ENCODE data around the gene THSD4.
A peak's percentile ranks its signal among the peaks of the same experiment; 100 is the strongest.

- TF ChIP-seq CTCF (conservative IDR thresholded peaks at IDR 0.05; ENCODE audit: low read depth, low read length) (no peak), RAD21 (IDR thresholded peaks at IDR 0.05; ENCODE audit: low read length) (no peak), CHD1 (IDR thresholded peaks at IDR 0.05; ENCODE audit: low read depth, low read length) (no peak), POLR2A (IDR thresholded peaks at IDR 0.05; ENCODE audit: low read depth, low read length) (no peak), MXI1 (IDR thresholded peaks at IDR 0.05; ENCODE audit: borderline replicate concordance, low read depth, low read length) (no peak), RFX5 (IDR thresholded peaks at IDR 0.05; ENCODE audit: low read depth, low read length) (no peak), NFE2L2 (IDR thresholded peaks at IDR 0.05; ENCODE audit: low read depth, low read length) (no peak), RCOR1 (IDR thresholded peaks at IDR 0.05; ENCODE audit: insufficient replicate concordance, low read length) (no peak), CEBPB (IDR thresholded peaks at IDR 0.05; ENCODE audit: low read depth, low read length) (peak; percentile 75)
- TF ChIP-seq, protein P1, sequence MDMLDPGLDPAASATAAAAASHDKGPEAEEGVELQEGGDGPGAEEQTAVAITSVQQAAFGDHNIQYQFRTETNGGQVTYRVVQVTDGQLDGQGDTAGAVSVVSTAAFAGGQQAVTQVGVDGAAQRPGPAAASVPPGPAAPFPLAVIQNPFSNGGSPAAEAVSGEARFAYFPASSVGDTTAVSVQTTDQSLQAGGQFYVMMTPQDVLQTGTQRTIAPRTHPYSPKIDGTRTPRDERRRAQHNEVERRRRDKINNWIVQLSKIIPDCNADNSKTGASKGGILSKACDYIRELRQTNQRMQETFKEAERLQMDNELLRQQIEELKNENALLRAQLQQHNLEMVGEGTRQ (IDR thresholded peaks at IDR 0.05; ENCODE audit: low read depth, low read length) = no peak
Observed at GRCh38 chr15:71707230-71708050, 592.2 kb downstream of the THSD4 start.

All from IMR-90 (cell line).